ENCODE results near the gene CDK16.

- TF ChIP-seq, protein P1, sequence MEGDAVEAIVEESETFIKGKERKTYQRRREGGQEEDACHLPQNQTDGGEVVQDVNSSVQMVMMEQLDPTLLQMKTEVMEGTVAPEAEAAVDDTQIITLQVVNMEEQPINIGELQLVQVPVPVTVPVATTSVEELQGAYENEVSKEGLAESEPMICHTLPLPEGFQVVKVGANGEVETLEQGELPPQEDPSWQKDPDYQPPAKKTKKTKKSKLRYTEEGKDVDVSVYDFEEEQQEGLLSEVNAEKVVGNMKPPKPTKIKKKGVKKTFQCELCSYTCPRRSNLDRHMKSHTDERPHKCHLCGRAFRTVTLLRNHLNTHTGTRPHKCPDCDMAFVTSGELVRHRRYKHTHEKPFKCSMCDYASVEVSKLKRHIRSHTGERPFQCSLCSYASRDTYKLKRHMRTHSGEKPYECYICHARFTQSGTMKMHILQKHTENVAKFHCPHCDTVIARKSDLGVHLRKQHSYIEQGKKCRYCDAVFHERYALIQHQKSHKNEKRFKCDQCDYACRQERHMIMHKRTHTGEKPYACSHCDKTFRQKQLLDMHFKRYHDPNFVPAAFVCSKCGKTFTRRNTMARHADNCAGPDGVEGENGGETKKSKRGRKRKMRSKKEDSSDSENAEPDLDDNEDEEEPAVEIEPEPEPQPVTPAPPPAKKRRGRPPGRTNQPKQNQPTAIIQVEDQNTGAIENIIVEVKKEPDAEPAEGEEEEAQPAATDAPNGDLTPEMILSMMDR (conservative IDR thresholded peaks at IDR 0.05) = no peak
- TF ChIP-seq ZFX (IDR thresholded peaks at IDR 0.05) = no peak
These were observed 5.9 kb downstream of the CDK16 start for GRCh38 chrX:47224266-47224895.
